Stimulated activated CD4-positive, alpha-beta T cell treated with anti-CD3 and anti-CD28 coated beads, Interleukin-4, amount 100 ng/mL, for 24 hours (primary cell): Measurements from ENCODE around the gene RARA.
"Not testable (repeated sequence)": the region's sequence is repeated elsewhere in the genome, so short reads cannot be mapped to it uniquely, and the experiment has no call there.

ENCODE experiments used
- DNase-seq: peaks from one replicate; pipeline ENCODE4 v3.0.0-alpha.2; 2020

The RARA gene

DNA sequence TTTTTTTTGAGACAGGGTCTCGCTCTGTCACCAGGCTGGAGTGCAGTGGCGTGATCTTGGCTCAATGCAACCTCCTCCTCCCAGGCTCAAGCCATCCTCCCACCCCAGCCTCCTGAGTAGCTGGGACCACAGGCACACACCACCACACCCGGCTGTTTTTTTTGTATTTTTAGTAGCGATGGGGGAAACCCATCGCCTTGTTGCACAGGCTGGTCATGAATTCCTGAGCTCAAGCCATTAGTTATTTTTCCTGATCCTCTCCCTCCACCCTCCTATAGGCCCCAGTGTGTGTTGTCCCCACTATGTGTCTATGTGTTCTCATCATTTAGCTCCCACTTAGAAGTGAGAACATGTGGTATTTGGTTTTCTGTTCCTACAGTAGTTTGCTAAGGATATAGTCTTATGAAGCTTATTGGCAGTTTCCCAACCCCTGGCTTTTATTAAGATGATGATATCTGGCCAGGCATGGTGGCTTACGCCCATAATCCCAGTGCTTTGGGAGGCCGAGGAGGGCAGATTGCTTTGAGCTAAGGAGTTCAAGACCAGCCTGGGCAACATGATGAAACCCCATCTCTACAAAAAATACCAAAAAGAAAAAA, 9.7 kb upstream of the RARA start:
- DNase-seq = not testable (repeated sequence)

GRCh38 chr17:40301315-40301714, 7.7 kb upstream of the RARA start:
- DNase-seq = no peak

DNA sequence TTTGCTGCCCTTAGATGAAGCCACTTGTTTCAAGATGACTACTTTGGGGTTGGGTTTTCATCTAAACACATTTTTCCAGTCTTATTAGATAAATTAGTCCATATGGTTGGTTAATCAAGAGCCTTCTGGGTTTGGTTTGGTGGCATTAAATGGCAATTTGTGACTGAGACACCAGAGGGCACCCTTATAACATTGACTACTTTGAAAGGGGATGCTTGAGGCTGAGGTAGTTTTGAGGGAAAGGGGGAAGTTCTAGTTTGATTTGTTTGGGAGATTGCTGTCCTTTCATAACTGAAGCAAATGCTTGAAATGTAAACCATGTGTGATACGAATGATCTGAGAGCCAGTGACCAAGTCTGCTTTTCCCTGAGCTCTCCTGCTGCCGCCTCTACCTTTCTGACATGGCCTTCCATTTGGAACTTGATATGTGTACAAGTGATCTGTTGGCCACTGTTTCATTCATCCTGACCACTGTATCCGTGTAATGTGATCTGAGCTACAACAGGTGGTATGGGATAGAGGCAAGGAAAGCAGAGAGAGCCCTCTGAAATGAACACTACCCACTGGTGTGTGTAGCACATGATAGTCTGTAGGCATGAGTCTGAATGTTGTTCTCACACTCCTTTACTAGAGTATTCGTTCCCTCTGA, 5.8 kb upstream of the RARA start:
- DNase-seq = peak; percentile 63

DNA sequence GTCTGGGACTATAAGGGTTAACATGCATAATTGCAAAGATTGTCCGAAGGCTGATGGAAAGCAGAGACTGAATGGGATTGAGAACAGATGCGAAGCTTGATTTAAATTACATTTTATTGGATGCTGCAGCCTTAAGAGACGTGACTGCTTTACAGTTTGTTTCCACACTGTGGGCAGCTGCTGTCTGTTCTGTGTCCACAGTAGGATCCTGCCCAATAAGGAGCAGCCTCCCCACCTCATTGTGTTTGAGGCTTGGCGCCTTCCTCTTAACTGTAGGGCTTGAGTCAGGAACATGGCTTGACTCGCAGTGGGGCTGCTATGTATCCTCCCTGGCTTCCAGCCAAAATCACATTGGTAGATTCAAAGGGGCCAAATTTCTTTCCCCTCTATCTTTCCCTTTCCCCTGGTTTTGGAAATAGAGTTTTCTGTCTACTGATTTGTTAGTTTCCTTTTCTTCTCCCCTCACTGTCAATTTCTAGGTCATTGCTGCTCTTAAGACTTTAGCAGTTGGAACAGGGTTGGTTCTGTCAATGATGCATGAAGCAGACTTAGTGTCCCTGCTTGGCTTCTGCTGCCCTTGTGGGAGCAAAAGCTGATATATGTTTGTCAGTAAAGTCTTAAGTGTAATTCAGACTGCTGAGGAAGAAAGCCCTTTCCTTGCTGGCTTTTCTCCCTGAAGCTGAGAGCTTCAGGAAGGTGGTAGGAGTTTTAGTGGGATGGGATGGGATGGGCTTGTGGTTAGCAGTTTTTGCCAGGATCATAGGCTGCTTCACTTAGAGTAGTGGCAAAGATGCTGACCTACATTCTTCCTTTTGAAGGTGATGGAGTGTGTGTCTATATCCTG, 5.0 kb upstream of the RARA start:
- no peak for DNase-seq

DNA sequence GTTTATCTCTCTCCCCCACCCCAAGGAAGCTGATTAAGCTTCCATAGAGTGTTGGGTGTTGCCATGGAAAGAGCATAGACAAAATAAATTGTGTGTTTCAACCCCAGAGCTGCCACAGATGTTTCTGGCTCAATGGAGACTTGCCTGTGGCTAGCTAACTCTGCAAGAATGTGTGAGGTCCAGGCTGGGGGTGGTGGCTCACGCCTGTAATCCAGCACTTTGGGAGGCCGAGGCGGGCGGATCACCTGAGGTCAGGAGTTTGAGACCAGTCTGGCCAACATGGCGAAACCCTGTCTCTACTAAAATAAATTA, 4.5 kb upstream of the RARA start:
- DNase-seq = not testable (repeated sequence)

- not testable (repeated sequence) for DNase-seq
These were observed 4.1 kb upstream of the RARA start for GRCh38 chr17:40304866-40305265.

DNA sequence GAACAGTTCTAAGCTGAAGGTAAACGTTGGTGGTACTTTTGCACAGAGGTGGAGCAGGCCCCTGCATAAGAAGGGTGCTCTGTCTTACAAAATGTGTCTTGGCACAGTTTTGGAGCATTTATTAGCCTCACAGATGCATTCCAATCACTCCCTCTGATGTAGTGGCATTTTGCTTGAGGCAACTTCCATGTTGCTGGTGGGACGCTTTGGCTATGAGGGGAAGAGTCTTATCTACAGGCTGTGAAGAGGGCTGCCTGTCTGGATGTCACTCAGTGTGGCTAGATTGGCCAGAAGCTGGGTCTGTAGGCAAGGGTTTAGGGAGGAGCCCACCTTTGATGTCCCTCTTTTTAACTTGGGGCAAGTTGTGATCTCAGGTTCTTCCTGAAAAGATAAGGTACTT, 2.6 kb upstream of the RARA start:
- no peak for DNase-seq

- no peak for DNase-seq
These were observed 1.8 kb upstream of the RARA start for GRCh38 chr17:40307001-40307730.

DNA sequence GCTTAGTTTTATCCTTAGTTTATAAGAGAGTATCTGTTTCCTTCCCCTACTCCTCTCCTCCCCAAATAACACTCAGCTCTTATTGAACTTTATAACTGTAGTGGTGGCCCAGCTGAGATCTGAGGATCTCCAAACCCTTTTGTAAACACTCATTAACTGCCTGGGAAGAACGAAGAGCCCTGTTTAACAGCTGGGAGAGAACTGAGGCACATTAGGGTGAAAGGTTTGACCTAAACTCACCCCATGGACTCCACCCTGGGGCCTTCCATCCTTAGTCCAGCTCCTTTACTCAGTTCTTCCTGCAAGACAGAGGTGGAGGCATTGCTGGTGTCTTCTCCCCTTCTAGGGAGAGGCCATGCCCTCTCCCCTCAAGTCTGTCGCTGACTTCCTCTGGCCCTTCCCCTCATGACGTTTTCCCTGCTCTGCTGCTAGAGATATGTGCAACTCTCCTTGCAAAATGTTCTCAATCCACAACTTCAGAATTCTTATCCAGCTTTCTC, 1.2 kb upstream of the RARA start:
- no peak for DNase-seq

- no peak for DNase-seq
These were observed 1.1 kb downstream of the RARA start for GRCh38 chr17:40309949-40310510.

- no peak for DNase-seq
These were observed 2.0 kb downstream of the RARA start for GRCh38 chr17:40310882-40311391.

GRCh38 chr17:40311575-40311974, 2.6 kb downstream of the RARA start:
- no peak for DNase-seq

DNA sequence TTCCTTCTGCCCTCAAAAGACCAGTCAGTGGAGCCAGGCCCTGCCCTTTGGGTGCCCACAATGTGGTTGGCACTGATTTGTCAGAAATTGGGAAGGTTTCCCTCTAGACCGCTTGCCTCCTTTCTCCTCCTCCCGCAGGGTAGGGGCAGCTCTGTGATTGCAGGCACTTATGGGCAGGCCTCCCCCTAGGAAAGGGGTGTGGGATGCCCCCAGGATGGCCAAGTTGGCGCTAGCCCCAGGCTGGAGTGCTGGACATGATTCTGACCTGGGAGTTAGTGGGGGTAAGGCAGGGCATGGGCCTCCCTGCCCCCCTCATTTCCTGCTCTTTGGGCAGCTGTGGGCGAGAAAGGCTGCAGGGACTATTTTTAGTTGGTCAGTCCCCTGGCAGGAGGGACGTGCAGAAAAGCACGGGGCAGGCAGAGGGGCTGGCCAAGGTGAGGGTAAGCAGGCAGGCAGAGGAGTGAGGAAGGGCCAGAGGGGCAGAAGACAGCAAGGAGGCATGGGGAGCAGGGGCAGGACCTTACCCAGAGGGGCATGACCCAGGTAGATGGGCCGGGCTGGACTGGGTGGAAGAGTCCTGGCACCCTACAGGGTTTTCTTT, 3.3 kb downstream of the RARA start:
- DNase-seq = no peak

DNA sequence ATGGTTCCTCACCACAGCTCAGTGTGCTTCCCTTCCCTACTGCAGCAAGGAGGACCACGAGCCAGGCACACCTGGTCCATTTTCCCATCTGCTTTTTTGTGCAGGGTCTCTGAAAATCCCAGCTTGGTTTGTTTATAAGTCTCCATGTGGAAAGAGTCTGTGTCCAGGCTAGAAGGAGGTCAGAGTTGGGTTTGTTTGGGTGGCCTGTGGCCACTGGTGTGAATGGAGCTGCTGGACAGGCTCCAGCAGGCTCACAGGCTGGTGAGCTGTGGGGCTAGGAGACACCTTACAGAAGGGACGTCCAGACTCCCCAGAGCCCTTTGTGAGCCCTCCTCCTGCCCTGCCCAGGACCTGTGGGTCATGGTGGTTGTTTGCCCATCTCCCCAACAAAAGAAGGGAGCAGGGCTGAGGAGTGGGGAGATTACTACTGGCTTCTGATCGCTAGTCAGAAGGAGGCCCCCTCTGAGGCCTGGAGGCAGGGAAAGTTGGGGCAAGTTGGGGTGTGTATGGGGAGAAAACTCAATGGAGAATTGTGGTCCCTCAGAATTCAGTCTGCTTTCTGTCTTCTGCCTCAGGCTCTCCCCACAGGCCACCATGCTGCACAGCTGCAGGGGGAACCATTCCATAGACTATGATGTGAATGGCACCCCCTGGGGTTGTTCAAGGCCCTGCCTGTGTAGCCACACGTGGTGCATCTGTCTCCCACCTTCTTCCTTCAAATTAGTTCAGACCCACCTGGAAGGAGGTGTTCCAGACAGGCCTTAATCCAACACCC, 4.1 kb downstream of the RARA start:
- DNase-seq = no peak

DNA sequence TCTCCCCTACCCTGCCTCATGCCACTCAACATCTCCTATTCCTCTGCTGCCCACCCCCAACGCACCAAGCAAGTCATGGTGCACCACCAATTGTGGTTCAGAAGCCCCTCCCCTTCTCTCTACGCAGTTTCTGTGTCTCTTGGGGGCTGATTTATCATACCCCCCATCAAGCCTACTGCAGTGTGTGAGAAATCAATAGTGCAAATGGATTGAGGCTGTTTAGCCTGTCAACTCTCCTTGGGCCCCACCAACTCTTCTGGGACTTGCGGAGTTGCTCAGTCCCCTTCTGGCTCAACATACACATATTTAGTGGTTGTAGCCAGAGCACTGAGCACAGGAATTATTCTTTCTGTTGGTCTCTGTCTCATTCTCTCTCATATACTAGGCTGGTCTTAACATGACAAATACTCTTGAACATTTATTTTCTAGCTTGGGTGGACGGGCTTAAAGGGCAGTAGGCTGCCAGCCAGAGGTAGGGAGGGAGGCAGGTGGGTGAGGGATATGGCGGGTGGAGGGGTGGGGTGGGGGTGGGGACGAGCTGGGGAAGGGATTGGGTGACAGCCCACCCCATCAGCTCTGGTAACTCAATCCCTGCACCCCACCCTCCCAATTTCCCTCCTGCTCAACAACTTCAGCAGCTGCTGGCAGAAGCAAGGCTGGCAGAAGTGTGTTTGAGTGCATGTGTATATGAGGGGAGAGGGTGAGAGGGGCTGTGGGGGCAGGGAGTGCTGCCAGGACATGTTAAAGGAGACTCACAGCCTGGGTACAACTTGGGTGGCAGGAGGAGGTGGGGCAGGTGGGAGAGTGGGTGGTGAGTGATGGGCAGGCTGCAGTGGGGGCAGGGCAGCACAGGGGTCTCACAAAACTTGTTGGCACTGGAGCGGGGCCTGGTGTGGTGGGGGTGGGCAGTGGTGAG, 4.9 kb downstream of the RARA start:
- DNase-seq = no peak

- DNase-seq = peak; percentile 89
These were observed 5.6 kb downstream of the RARA start for GRCh38 chr17:40314584-40314956.

- no peak for DNase-seq
These were observed 6.2 kb downstream of the RARA start for GRCh38 chr17:40315206-40315605.

- DNase-seq = no peak
These were observed 6.9 kb downstream of the RARA start for GRCh38 chr17:40315678-40316570.

DNA sequence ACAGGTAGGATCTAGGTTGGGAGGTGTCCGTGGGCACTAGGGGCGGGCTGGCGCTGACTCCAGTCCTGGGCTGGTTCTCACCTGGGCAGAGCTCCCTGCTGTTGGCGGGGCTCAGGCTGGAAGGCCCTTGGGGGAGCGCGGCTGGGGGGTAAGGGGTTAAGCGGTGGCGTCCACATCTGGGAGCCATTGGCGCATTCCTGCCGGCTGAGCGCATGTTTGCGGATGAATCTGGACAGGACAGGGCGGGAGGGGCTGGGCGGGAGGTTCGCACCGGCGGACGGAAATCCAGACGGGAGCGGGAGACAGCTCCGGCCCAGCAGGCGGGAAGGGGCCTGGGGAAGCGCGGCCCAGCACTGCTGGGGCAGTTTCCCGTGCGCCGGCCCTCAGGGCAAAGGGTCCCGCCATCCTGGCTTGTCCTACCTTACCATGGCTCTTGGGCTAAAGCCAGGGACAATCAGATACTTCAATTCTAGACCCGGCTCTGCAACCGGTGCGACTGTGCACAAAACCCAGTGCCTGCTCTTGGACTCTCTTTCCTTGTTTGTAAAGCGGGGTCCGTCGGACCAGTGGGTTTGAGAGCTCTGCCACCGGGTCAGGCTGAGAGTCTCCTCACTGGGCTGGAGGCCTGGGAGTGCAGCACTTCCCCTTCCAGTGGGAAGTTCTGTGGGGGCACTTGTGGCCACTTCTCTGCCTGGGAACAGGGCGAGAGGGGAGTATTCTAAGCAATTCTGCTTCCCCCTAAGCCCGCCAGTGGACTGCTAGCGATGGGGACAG, 7.8 kb downstream of the RARA start:
- DNase-seq = no peak
